Glomerular endothelial cell (primary cell): ENCODE measurements around the gene NOC3L. TPM values are rescaled to one million over a fixed set of nuclear protein-coding genes. Genes with fewer than 3 reads are reported as not detected.
"Not testable (repeated sequence)": the region's sequence is repeated elsewhere in the genome, so short reads cannot be mapped to it uniquely, and the experiment has no call there.

ENCODE experiments used
- DNase-seq: peaks from one replicate; pipeline ENCODE4 v3.0.0-alpha.2; 2011; ENCODE audit warnings: low read depth, low spot score; ENCODE audit errors: extremely low read depth
- total RNA-seq: library from RNA; depleted of rRNA; stranded (reverse); fragments of >200 nt; gene quantifications from 2 replicates; pipeline ENCODE4 v1.2.3, GENCODE V29; 2015

Gene NOC3L
- total RNA-seq, 1 donor from 2014 or later = 14.9 TPM

DNA sequence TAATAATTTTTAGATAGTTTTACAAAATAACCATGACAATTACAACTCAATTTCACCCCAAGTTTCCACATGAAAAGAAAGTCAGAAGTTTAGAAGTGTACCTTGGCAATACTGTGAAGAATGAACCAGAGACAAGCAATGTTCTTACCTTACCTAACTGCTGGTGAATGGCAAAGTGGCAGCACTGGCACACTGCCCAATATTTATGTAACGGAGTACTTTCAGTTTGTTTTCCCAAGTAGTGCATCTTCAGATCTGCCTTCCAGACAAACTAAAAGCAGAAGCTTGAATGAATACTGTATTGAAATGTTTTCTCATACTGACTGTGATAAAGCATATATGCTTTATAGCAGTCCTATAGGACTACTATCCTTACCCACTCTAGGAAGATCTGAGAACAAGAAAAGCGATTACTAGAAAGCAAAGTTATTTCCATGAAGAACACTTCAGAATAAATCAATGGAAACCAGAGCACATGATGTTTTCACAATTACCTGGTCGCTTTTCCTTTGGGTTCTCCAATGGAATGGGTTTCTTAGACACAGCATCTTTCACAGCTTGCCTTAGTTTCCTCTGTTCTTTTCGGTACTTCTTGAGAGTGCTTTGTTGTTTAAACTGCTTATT, 1.5 kb downstream of the NOC3L start:
- DNase-seq = no peak

- no peak for DNase-seq
Measured at GRCh38 chr10:94358480-94358879, 4.3 kb downstream of the NOC3L start.

DNA sequence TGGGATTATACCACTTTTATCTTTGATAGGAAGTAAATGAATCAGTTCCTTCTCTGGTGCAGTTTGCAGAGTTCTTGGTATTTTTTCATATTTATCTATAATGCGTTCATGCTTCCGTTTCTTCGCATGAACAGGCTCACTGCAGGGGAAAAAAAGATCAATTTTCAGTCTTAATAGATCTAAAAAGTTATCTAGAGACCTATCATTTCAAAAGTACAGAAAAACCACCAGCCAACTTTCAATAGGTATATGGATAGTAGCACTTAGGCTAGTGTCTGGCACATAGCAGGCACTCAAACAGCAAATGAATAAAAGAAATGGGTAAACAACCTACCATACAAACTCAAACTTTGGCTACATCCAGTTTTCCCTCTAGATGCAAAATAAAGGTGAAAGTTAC, 5.5 kb downstream of the NOC3L start:
- no peak for DNase-seq

- DNase-seq = no peak
Measured at GRCh38 chr10:94355841-94356240, 6.9 kb downstream of the NOC3L start.

GRCh38 chr10:94353336-94353735, 9.4 kb downstream of the NOC3L start:
- no peak for DNase-seq

GRCh38 chr10:94351089-94351488, 11.7 kb downstream of the NOC3L start:
- DNase-seq = no peak

DNA sequence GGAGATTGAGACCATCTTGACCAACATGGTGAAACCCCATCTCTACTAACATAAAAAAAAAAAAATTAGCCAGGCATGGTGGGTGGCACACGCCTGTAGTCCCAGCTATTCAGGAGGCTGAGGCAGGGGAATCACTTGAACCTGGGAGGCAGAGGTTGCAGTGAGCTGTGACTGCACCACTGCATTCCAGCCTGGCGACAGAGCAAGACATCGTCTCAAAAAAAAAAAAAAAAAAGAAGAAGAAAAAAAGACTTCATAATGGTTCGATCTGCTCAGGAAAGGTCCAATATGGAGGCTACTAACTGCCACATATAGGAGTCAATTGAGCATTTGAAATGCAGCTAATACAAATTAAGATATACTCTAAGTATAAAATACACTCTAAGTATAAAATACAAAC, 12.2 kb downstream of the NOC3L start:
- not testable (repeated sequence) for DNase-seq

DNA sequence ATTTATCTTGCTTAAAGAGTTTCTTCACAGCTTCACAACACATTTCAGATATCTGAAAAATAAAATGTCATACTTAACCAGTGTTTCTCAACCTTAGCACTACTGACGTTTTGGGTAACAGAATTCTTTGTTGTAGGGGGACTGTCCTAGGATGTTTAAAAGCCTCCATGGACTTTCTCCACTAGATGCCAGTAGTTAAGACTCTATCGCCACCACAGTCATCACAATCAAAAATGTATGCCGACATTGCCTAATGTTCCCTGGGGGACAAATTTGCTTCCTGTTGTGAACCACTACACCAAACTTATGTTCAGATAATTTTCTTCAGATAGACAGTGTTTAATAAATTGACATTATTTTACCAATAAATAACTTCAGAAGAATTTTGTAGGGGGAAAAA, 13.4 kb downstream of the NOC3L start:
- DNase-seq = no peak

GRCh38 chr10:94344522-94345122, 18.1 kb downstream of the NOC3L start:
- no peak for DNase-seq

GRCh38 chr10:94343151-94343550, 19.6 kb downstream of the NOC3L start:
- no peak for DNase-seq

DNA sequence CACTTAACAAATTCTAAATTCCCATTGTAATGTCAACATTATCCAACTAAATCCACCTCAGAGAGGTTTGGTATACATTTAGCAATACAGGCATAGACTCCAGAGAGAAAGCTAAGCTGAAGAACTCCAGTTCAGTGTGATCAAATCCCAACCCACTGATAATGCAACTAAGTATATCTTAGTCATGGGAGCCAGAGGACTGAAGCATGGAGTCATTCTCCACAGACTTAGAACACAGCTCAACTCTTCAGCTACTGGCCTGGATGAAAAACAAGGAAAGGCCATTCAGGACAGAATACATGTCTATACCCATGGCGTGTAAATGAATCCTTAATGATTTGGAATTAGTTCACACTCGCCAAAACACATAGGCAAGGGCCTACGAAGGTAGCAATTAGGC, 27.9 kb downstream of the NOC3L start:
- DNase-seq = no peak

DNA sequence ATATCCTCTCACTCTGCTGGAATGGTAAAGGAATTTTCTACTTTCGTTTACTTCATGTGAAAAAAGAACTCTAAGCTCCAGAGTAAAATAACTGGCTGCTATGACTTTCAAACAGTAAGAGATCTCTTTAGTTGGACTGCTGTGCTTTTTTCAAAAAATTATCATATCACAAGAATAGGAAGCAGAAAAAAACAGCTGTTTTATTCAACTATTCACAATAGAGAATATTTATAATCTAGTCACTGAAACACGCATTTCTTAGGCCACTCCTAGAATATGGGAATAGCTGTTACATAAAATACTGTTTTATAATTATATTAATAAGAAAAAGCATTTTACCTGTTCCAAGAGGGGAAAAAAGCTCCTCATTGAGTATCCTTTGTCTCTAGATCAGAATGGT, 29.7 kb downstream of the NOC3L start:
- no peak for DNase-seq

GRCh38 chr10:94328613-94329012, 34.1 kb downstream of the NOC3L start:
- no peak for DNase-seq

DNA sequence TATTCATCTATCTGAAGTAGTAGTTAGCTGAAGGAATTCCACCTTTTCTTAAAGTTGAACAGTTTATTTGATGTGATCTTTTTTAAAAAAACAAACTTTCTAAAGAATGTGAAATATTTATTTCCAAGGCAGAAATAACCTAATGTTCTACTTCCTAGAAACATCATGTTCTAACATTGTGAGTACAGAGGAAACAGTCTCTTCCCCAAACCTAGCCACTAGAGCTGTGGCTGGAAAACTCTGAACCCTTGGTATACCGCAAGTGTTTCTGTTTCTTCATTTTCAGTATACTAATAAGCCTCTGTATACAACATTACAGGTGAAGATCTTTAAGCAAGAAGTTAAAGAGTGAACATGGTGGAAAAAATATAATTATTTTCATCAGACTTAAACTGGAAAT, 35.1 kb downstream of the NOC3L start:
- no peak for DNase-seq

GRCh38 chr10:94324609-94325233, 38.0 kb downstream of the NOC3L start:
- no peak for DNase-seq

DNA sequence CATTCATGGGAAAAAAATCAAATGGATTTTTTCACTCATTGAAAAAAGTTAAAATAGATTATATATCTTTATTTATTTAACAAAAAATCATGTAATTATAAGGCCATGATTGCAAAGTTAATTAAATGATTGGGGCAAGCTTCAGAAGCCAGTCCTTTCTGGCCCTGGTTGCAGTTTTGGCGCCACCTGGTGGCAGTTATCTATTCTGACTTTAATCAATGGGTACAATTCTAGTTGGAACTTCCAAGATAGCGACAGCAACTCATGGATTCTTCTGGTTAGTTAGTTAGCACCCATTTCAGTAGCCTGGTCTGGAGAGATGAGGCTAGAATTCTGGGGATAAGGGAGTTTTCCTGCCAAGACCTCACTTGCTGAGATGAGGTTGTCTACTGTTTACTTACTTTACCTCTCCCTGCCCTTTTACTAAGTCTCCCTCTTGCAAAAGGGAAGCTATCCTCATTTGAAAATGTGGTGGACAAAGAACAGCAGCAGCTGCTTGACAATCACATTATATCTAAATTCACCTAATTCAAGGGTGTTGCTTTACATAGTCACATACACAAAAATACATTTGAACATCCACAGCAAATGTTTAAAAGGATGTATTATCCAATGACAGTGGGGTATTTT, 42.3 kb downstream of the NOC3L start:
- DNase-seq = peak; percentile 39

GRCh38 chr10:94316560-94316959, 46.2 kb downstream of the NOC3L start:
- no peak for DNase-seq

DNA sequence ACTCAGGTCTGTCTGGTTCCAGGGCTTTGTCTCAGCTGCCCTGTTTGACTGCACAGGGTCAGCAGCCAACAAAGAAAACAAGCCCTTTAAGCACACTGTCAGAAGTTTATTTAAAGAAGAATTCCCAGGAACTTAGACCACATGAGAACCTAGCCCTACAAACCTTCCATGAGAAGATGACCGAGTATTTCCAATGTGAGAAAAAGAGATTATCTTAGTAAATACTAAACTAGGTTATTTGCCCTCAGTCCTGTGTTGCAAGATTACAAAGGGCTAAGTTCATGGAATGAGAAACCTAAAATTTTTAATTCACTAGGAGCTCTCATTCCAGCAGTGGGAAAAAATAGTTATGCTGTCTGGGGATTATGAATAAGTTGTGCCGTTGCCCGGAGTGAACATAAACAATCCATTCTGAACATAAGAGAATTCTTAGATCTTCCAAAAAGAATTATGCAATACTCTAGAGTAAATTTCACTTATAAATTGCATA, 46.7 kb downstream of the NOC3L start:
- DNase-seq = no peak

DNA sequence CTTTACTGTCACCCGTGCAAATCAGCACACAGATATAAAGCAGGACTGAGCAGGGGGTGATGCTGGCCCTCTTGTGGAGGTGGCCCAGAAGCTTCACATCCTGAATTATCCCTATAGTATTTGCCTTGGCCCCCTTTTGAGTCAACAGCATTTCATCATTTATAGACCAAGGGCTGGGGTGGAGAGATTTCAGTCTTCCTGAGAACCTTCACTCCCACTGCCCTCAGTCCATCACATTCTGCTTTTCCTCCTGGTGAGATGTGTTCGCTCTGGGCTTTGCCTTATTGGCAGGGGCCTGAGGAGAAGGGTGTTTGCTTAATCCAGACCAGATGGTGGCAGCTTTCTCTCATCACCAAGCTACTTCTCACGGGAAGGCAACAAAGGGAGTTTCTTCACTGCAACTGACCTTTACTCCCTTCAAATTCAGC, 47.7 kb downstream of the NOC3L start:
- no peak for DNase-seq

DNA sequence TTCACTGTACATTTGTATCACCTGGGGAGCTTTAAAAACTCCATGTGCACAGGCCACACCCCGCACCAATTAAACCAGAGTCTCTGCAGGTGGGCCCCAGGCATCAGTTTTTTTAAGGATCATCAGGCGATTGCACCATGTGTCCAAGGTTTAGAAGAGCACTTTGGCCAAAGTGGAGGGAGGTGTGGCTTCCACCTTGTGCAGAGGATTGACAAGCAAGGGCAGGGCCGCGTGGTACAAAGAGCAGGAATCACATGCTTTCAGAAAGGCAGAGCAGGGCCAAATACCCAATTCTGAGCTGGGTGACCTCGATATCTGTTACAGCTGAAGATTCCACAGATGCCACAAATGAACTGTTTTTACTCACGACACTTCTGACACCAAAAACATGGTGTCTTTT, 52.4 kb downstream of the NOC3L start:
- DNase-seq = no peak

DNA sequence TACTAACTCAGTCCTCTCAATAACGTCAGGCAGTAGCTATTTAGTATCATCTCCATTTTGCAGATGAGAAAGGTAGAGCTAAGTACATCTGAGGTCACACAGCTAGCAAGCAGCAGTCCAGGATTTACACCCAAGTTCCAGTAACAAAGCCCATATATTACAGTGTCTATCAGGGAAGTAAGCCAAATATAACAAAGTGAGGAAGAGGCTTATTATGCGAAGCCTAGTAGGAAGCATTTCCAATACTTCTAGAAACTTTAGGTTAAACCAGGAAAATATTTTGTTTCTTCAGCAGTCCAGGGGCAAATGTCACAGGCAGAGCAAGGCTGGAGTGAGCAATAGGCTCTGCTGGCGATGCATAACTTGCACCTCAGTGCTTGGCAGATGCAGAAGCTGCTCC, 53.9 kb downstream of the NOC3L start:
- no peak for DNase-seq
